SK-N-SH treated with all-trans-retinoic acid at 6 μM for 48 hours (cell line): ENCODE measurements around the gene LENEP.

Experiments
- ARNTL ChIP-seq: fragments of 450-650 bp; formaldehyde crosslinking; IDR thresholded peaks from 2 replicates; pipeline ENCODE4 v1.5.0; 2020; ENCODE audit warnings: low read depth, mild to moderate bottlenecking, moderate library complexity, borderline replicate concordance
- CSRNP3 ChIP-seq: fragments of 250-450 bp; sonication (Bioruptor Pico); IDR thresholded peaks from 2 replicates; pipeline ENCODE4 v1.5.1; 2021; ENCODE audit warnings: mild to moderate bottlenecking, moderate library complexity
- ESRRG ChIP-seq: fragments of 250-450 bp; sonication (Bioruptor Pico); IDR thresholded peaks from 2 replicates; pipeline ENCODE4 v1.6.1; 2021; ENCODE audit warnings: mild to moderate bottlenecking
- GLIS3 ChIP-seq: fragments of 250-450 bp; sonication (Bioruptor Pico); IDR thresholded peaks from 2 replicates; pipeline ENCODE4 v1.5.0; 2020; ENCODE audit warnings: mild to moderate bottlenecking, moderate library complexity
- ISL1 ChIP-seq: fragments of 250-450 bp; sonication (Bioruptor Pico); IDR thresholded peaks from 2 replicates; pipeline ENCODE4 v2.1.2; 2022; ENCODE audit warnings: mild to moderate bottlenecking, moderate library complexity
- PATZ1 ChIP-seq: fragments of 250-450 bp; sonication (Bioruptor Pico); IDR thresholded peaks from 2 replicates; pipeline ENCODE4 v1.8.0; 2020; ENCODE audit warnings: mild to moderate bottlenecking, moderate library complexity, borderline replicate concordance
- RARB ChIP-seq: fragments of 250-450 bp; sonication (Bioruptor Pico); IDR thresholded peaks from 2 replicates; pipeline ENCODE4 v1.8.0; 2021; ENCODE audit warnings: mild to moderate bottlenecking, moderate library complexity
- TOX ChIP-seq: fragments of 250-450 bp; sonication (Bioruptor Pico); IDR thresholded peaks from 2 replicates; pipeline ENCODE4 v1.8.0; 2021; ENCODE audit warnings: mild to moderate bottlenecking, moderate library complexity, borderline replicate concordance
- TSHZ2 ChIP-seq: fragments of 250-450 bp; sonication (Bioruptor Pico); IDR thresholded peaks from 2 replicates; pipeline ENCODE4 v1.5.0; 2020; ENCODE audit warnings: mild to moderate bottlenecking, moderate library complexity
- ZNF70 ChIP-seq: fragments of 450-650 bp; formaldehyde crosslinking; IDR thresholded peaks from 2 replicates; pipeline ENCODE4 v1.5.0; 2020; ENCODE audit warnings: mild to moderate bottlenecking, moderate library complexity

- no peak for TF ChIP-seq TOX (CRISPR knock-in tag)
- TF ChIP-seq ZNF70: no peak
- TF ChIP-seq ESRRG: no peak
- no peak for TF ChIP-seq RARB
- no peak for TF ChIP-seq PATZ1 (CRISPR knock-in tag)
- no peak for TF ChIP-seq CSRNP3 (CRISPR knock-in tag)
- TF ChIP-seq TSHZ2 (CRISPR knock-in tag): no peak
- no peak for TF ChIP-seq ISL1 (CRISPR knock-in tag)
- no peak for TF ChIP-seq ARNTL
- no peak for TF ChIP-seq GLIS3 (CRISPR knock-in tag)
These were observed 18.5 kb upstream of the LENEP start for GRCh38 chr1:154974808-154975408.
